Measurements from ENCODE around the gene TTC9B.

TTC9B gene

DNA sequence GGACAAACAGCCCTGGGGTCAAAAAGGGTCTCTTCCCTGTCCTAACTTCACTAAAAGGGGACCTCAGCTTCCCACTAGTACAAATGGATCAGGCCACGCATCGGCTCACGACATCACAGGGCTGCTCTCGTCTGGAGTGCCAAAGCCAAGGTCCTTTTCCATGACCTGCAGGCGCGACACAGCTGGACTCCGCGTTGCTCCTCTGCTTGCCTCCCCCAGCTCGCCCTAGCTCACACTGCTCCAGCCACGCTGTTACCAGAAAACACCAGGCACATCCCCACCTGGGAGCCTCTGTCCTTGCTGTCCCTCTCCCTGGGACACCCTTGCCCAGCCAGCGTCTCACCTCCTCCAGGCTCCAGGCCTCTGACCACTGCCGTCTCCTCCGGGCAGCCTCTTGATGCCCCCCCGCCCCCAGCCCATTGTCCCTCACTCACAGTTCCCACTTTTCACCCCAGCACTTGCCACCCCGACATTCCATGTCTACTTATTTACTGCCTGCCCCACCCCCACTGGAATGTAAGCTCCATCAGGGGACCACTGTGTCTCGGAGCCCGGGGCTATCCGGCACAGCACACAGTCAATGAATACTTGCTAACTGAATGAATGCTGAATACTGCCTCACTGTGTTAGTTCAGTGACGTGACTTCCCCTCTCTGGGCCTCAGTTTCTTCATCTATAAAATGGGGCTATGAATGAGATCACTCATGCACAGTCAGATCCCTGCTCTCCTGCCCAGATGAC lies 46.3 kb upstream of the TTC9B start:
- Histone ChIP-seq H4K20me1 (ENCODE audit: insufficient read depth, low read length) (no peaks in the 10 kb centered on the region), H3K9me2 (replicated peaks; ENCODE audit: insufficient read depth, low read length) (no peaks in the 10 kb centered on the region), H3K9ac (ENCODE audit: low read length) (no peak overlapping the region), H2AFZ (ENCODE audit: low read length) (no peak overlapping the region), H3K9me3 (replicated peaks; ENCODE audit: insufficient read depth, low read length) (no peaks in the 10 kb centered on the region), H3K4me3 (ENCODE audit: low read length) (no peak overlapping the region), H3K27me3 (replicated peaks; ENCODE audit: insufficient read depth, low read length) (no peaks in the 10 kb centered on the region), H3K36me3 (replicated peaks; ENCODE audit: insufficient read depth, low read length) (no peaks in the 10 kb centered on the region), H3K4me1 (ENCODE audit: low read length) (no peaks in the 10 kb centered on the region), H3K79me2 (ENCODE audit: low read length) (peaks cover 93% of the 10 kb centered on the region), H3K27ac (ENCODE audit: low read length) (no peak overlapping the region), H3F3A (ENCODE audit: insufficient read depth, low read length) (no peaks in the 10 kb centered on the region), H3K4me2 (ENCODE audit: low read depth, low read length) (no peak overlapping the region)
- TF ChIP-seq, protein P1, sequence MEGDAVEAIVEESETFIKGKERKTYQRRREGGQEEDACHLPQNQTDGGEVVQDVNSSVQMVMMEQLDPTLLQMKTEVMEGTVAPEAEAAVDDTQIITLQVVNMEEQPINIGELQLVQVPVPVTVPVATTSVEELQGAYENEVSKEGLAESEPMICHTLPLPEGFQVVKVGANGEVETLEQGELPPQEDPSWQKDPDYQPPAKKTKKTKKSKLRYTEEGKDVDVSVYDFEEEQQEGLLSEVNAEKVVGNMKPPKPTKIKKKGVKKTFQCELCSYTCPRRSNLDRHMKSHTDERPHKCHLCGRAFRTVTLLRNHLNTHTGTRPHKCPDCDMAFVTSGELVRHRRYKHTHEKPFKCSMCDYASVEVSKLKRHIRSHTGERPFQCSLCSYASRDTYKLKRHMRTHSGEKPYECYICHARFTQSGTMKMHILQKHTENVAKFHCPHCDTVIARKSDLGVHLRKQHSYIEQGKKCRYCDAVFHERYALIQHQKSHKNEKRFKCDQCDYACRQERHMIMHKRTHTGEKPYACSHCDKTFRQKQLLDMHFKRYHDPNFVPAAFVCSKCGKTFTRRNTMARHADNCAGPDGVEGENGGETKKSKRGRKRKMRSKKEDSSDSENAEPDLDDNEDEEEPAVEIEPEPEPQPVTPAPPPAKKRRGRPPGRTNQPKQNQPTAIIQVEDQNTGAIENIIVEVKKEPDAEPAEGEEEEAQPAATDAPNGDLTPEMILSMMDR (IDR thresholded peaks at IDR 0.05; ENCODE audit: low read length) = no peak
- TF ChIP-seq EZH2 (optimal IDR thresholded peaks at IDR 0.05; ENCODE audit: low read depth, low read length) (no peak), EZH2phosphoT487 (IDR thresholded peaks at IDR 0.05; ENCODE audit: low read length) (no peak)
- no peak for DNase-seq

GRCh38 chr19:40263440-40264313 lies 45.5 kb upstream of the TTC9B start:
- no peak overlapping the region for H3K9ac ChIP-seq (ENCODE audit: low read length)
- H3F3A ChIP-seq (ENCODE audit: insufficient read depth, low read length) = no peaks in the 10 kb centered on the region
- H3K27ac ChIP-seq (ENCODE audit: low read length) = no peak overlapping the region
- H4K20me1 ChIP-seq (ENCODE audit: insufficient read depth, low read length) = no peaks in the 10 kb centered on the region
- no peak overlapping the region for H3K4me2 ChIP-seq (ENCODE audit: low read depth, low read length)
- H3K4me3 ChIP-seq (ENCODE audit: low read length) = no peak overlapping the region
- H3K9me3 ChIP-seq (replicated peaks; ENCODE audit: insufficient read depth, low read length) = no peaks in the 10 kb centered on the region
- TF ChIP-seq EZH2phosphoT487 (IDR thresholded peaks at IDR 0.05; ENCODE audit: low read length) (no peak), EZH2 (optimal IDR thresholded peaks at IDR 0.05; ENCODE audit: low read depth, low read length) (no peak)
- TF ChIP-seq, protein P1 (IDR thresholded peaks at IDR 0.05; ENCODE audit: low read length) = no peak
- DNase-seq = no peak
- H3K79me2 ChIP-seq (ENCODE audit: low read length) = peaks cover 93% of the 10 kb centered on the region
- H3K4me1 ChIP-seq (ENCODE audit: low read length) = no peaks in the 10 kb centered on the region
- no peaks in the 10 kb centered on the region for H3K9me2 ChIP-seq (replicated peaks; ENCODE audit: insufficient read depth, low read length)
- H3K36me3 ChIP-seq (replicated peaks; ENCODE audit: insufficient read depth, low read length) = no peaks in the 10 kb centered on the region
- no peak overlapping the region for H2AFZ ChIP-seq (ENCODE audit: low read length)
- no peaks in the 10 kb centered on the region for H3K27me3 ChIP-seq (replicated peaks; ENCODE audit: insufficient read depth, low read length)

DNA sequence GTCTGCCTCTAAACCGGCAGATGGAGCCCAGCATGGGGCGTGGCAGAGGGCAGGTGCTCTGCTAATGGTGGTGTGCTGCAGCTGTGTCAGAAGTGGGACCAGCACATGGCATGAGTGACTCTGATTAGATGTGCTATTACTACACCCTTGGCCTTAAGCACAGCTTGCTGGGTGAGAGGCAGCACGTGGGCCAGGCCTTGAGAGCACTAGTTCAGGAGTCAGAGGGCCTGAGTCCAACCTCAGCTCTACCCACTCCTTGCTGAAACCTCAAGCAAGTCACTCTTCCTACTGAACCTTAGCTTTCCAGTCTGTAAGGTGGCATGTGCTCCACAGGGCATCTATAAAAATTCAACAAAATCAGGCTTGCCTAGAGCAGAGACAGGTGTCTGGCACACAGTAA lies 44.2 kb upstream of the TTC9B start:
- Histone ChIP-seq H3K27me3 (replicated peaks; ENCODE audit: insufficient read depth, low read length) (no peaks in the 10 kb centered on the region), H4K20me1 (ENCODE audit: insufficient read depth, low read length) (no peaks in the 10 kb centered on the region), H3K27ac (ENCODE audit: low read length) (no peak overlapping the region), H3K4me2 (ENCODE audit: low read depth, low read length) (no peak overlapping the region), H3K9me2 (replicated peaks; ENCODE audit: insufficient read depth, low read length) (no peaks in the 10 kb centered on the region), H3K9me3 (replicated peaks; ENCODE audit: insufficient read depth, low read length) (no peaks in the 10 kb centered on the region), H3K4me1 (ENCODE audit: low read length) (no peaks in the 10 kb centered on the region), H3K36me3 (replicated peaks; ENCODE audit: insufficient read depth, low read length) (no peaks in the 10 kb centered on the region), H3K79me2 (ENCODE audit: low read length) (peaks cover 91% of the 10 kb centered on the region), H3K4me3 (ENCODE audit: low read length) (no peak overlapping the region), H2AFZ (ENCODE audit: low read length) (no peak overlapping the region), H3F3A (ENCODE audit: insufficient read depth, low read length) (no peaks in the 10 kb centered on the region), H3K9ac (ENCODE audit: low read length) (no peak overlapping the region)
- TF ChIP-seq, protein P1 (IDR thresholded peaks at IDR 0.05; ENCODE audit: low read length) = no peak
- TF ChIP-seq EZH2 (optimal IDR thresholded peaks at IDR 0.05; ENCODE audit: low read depth, low read length) (no peak), EZH2phosphoT487 (IDR thresholded peaks at IDR 0.05; ENCODE audit: low read length) (no peak)
- DNase-seq = no peak

Measured in MM.1S (cell line).